ENCODE data around the gene OCA2.

DNA sequence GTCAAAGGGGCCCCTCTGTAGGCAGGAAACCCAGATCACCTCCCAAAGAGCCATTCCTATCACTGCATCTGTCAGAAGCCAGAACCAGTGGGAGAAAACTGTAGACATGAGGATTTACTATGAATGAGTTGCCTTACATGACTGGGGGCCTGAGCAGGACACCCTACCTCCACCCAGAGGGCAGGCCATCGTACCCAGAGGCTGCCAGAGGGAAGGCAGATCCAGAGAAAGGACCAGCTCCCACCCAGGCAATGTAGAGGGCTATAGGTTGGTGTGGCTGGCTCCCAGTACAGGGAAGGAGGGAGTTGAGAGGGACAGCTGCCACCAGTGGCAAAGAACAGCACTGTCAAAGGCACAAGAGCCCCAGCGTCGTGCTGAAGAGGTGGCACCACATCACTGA, 233.2 kb downstream of the OCA2 start:
- TF ChIP-seq, protein P1, sequence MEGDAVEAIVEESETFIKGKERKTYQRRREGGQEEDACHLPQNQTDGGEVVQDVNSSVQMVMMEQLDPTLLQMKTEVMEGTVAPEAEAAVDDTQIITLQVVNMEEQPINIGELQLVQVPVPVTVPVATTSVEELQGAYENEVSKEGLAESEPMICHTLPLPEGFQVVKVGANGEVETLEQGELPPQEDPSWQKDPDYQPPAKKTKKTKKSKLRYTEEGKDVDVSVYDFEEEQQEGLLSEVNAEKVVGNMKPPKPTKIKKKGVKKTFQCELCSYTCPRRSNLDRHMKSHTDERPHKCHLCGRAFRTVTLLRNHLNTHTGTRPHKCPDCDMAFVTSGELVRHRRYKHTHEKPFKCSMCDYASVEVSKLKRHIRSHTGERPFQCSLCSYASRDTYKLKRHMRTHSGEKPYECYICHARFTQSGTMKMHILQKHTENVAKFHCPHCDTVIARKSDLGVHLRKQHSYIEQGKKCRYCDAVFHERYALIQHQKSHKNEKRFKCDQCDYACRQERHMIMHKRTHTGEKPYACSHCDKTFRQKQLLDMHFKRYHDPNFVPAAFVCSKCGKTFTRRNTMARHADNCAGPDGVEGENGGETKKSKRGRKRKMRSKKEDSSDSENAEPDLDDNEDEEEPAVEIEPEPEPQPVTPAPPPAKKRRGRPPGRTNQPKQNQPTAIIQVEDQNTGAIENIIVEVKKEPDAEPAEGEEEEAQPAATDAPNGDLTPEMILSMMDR (IDR thresholded peaks at IDR 0.05; ENCODE audit: control extremely low read depth in 1 of 3, insufficient read depth in 1 of 3, low read depth in 1 of 3, low read length in 3 of 3) = no peak
- TF ChIP-seq EZH2 (IDR thresholded peaks at IDR 0.05; ENCODE audit: low read depth, low read length, severe bottlenecking) (no peak), BCL11A (IDR thresholded peaks at IDR 0.05; ENCODE audit: low read depth in 2 of 2, low read length in 2 of 2) (no peak), CBX5 (IDR thresholded peaks at IDR 0.05; ENCODE audit: low read depth, low read length) (no peak)
- TF ChIP-seq, protein P2, sequence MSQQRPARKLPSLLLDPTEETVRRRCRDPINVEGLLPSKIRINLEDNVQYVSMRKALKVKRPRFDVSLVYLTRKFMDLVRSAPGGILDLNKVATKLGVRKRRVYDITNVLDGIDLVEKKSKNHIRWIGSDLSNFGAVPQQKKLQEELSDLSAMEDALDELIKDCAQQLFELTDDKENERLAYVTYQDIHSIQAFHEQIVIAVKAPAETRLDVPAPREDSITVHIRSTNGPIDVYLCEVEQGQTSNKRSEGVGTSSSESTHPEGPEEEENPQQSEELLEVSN (IDR thresholded peaks at IDR 0.05) = no peak

All from H1 (cell line).